Activated CD4-positive, alpha-beta T cell treated with anti-CD3 and anti-CD28 coated beads, Interleukin-2, amount 50 U/mL, for 16 hours (primary cell): ENCODE results near the gene ARHGAP6.

ENCODE experiments used
- DNase-seq: peaks from one replicate; pipeline ENCODE4 v3.0.0-alpha.2; 2020

The ARHGAP6 gene

GRCh38 chrX:11421805-11422524, 243.8 kb downstream of the ARHGAP6 start:
- no peak for DNase-seq

GRCh38 chrX:11420851-11421250, 244.9 kb downstream of the ARHGAP6 start:
- DNase-seq, result no peak

- DNase-seq, result no peak
Measured at GRCh38 chrX:11419102-11419501, 246.6 kb downstream of the ARHGAP6 start.

- no peak for DNase-seq
Measured at GRCh38 chrX:11416600-11416999, 249.1 kb downstream of the ARHGAP6 start.

GRCh38 chrX:11414091-11414490, 251.6 kb downstream of the ARHGAP6 start:
- DNase-seq, result no peak

- DNase-seq, result no peak
Measured at GRCh38 chrX:11412715-11413623, 252.8 kb downstream of the ARHGAP6 start.

- DNase-seq, result no peak
Measured at GRCh38 chrX:11409957-11410356, 255.8 kb downstream of the ARHGAP6 start.

- no peak for DNase-seq
Measured at GRCh38 chrX:11408783-11409182, 256.9 kb downstream of the ARHGAP6 start.

GRCh38 chrX:11408109-11408405, 257.7 kb downstream of the ARHGAP6 start:
- no peak for DNase-seq

GRCh38 chrX:11407331-11408108, 258.2 kb downstream of the ARHGAP6 start:
- DNase-seq, result no peak

- DNase-seq, result no peak
Measured at GRCh38 chrX:11406109-11406765, 259.5 kb downstream of the ARHGAP6 start.

GRCh38 chrX:11403631-11404030, 262.1 kb downstream of the ARHGAP6 start:
- DNase-seq, result no peak

- no peak for DNase-seq
Measured at GRCh38 chrX:11401966-11402365, 263.8 kb downstream of the ARHGAP6 start.

- no peak for DNase-seq
Measured at GRCh38 chrX:11399489-11400094, 266.1 kb downstream of the ARHGAP6 start.

- DNase-seq, result no peak
Measured at GRCh38 chrX:11398785-11399184, 266.9 kb downstream of the ARHGAP6 start.

- no peak for DNase-seq
Measured at GRCh38 chrX:11398139-11398538, 267.6 kb downstream of the ARHGAP6 start.

GRCh38 chrX:11397680-11398079, 268.0 kb downstream of the ARHGAP6 start:
- peak; percentile 34 for DNase-seq

- no peak for DNase-seq
Measured at GRCh38 chrX:11395859-11396258, 269.9 kb downstream of the ARHGAP6 start.

- DNase-seq, result no peak
Measured at GRCh38 chrX:11393949-11394654, 271.6 kb downstream of the ARHGAP6 start.

GRCh38 chrX:11386812-11387211, 278.9 kb downstream of the ARHGAP6 start:
- no peak for DNase-seq

GRCh38 chrX:11386001-11386523, 279.7 kb downstream of the ARHGAP6 start:
- no peak for DNase-seq

GRCh38 chrX:11382930-11383329, 282.8 kb downstream of the ARHGAP6 start:
- no peak for DNase-seq
